Thoracic aorta (tissue), 2 donors: ENCODE data around the gene RNU6-9. TPM values are rescaled to one million over a fixed set of nuclear protein-coding genes. Genes with fewer than 3 reads are reported as not detected.
A peak's percentile ranks its signal among the peaks of the same experiment; 100 is the strongest.

Experiments
- ATAC-seq: fragments of 150-250 bp; one replicate; pipeline ENCODE4 v1.8.0; 2017; ENCODE audit warnings: low read depth; ENCODE audit not compliant: insufficient number of reproducible peaks, low FRiP score
- DNase-seq: peaks from one replicate; pipeline ENCODE4 v3.0.0-alpha.2; 2020; ENCODE audit warnings: low spot score
- H3K27ac ChIP-seq, 2 donors: fragments of 200-600 bp; sonication (generic); 1 replicate in 1 of 2; 2 replicates in 1 of 2; pipeline ENCODE4 v1.5.1; 2016; ENCODE audit warnings: mild to moderate bottlenecking in 2 of 2, moderate library complexity in 2 of 2
- H3K27me3 ChIP-seq: fragments of 200-600 bp; sonication (generic); replicated peaks from 2 replicates; pipeline ENCODE4 v1.6.0; 2016; ENCODE audit warnings: mild to moderate bottlenecking; ENCODE audit not compliant: insufficient read depth
- H3K36me3 ChIP-seq: fragments of 200-600 bp; sonication (generic); one replicate; pipeline ENCODE4 v1.5.1; 2016
- H3K4me1 ChIP-seq, 2 donors: fragments of 200-600 bp; sonication (generic); 1 replicate in 1 of 2; 2 replicates in 1 of 2; pipeline versions ENCODE4 v1.5.1 to v1.6.0; 2016; ENCODE audit warnings: low read depth in 2 of 2, mild to moderate bottlenecking in 1 of 2; ENCODE audit not compliant: control insufficient read depth in 1 of 2
- H3K4me3 ChIP-seq: fragments of 200-600 bp; sonication (generic); 2 replicates; pipeline ENCODE4 v1.5.1; 2016; ENCODE audit warnings: mild to moderate bottlenecking
- H3K9me3 ChIP-seq: fragments of 200-600 bp; sonication (generic); 2 replicates; pipeline ENCODE4 v1.5.1; 2016
- CTCF ChIP-seq: fragments of 200-600 bp; sonication (generic); IDR thresholded peaks from one replicate; pipeline ENCODE4 v1.5.1; 2019; ENCODE audit warnings: antibody characterized with exemption
- total RNA-seq, 2 donors: library from RNA; depleted of rRNA; stranded (reverse); fragments of >200 nt; gene quantifications; one replicate each; pipeline versions ENCODE4 v1.1.0 to v1.2.3, GENCODE V29; 2016

Gene RNU6-9
- total RNA-seq, 2 donors from 2014 or later: not detected

GRCh38 chr19:858284-858683 is 35.0 kb upstream of the RNU6-9 start:
- no peak for ATAC-seq
- Histone ChIP-seq H3K27me3 (peaks cover 7% of the 10 kb centered on the region), H3K4me3 (no peak overlapping the region), H3K27ac (no peak overlapping the region), H3K9me3 (no peaks in the 10 kb centered on the region), H3K4me1 (peaks cover 0 to 5% of the 10 kb centered on the region in 2 donors), H3K36me3 (no peaks in the 10 kb centered on the region)
- no peak for TF ChIP-seq CTCF
- no peak for DNase-seq

- Histone ChIP-seq H3K36me3 (no peaks in the 10 kb centered on the region), H3K27ac (peak within 1 kb of the TSS in 1 of 2 donors; percentile 17), H3K27me3 (peaks cover 7% of the 10 kb centered on the region), H3K4me1 (peaks cover 0 to 11% of the 10 kb centered on the region in 2 donors), H3K9me3 (no peaks in the 10 kb centered on the region), H3K4me3 (peak within 1 kb of the TSS; percentile 50)
- ATAC-seq (no peak), DNase-seq (no peak)
- no peak for TF ChIP-seq CTCF
These were observed 34.1 kb upstream of the RNU6-9 start, which contains the start of gene CFD for GRCh38 chr19:858868-859843. Gene CFD (plus strand): TSS chr19:859664. CDS start chr19:859690, 26 bp downstream.

GRCh38 chr19:861141-861755 is 32.0 kb upstream of the RNU6-9 start:
- Histone ChIP-seq H3K27me3 (peaks cover 7% of the 10 kb centered on the region), H3K27ac (no peak overlapping the region), H3K9me3 (no peaks in the 10 kb centered on the region), H3K36me3 (no peaks in the 10 kb centered on the region), H3K4me1 (peaks cover 0 to 11% of the 10 kb centered on the region in 2 donors), H3K4me3 (no peak overlapping the region)
- ATAC-seq: no peak
- DNase-seq: no peak
- no peak for TF ChIP-seq CTCF

GRCh38 chr19:861756-862580 is 31.3 kb upstream of the RNU6-9 start:
- H3K27ac ChIP-seq: no peak overlapping the region
- peaks cover 0 to 11% of the 10 kb centered on the region in 2 donors for H3K4me1 ChIP-seq
- no peak for TF ChIP-seq CTCF
- no peak overlapping the region for H3K4me3 ChIP-seq
- DNase-seq: no peak
- H3K36me3 ChIP-seq: no peaks in the 10 kb centered on the region
- H3K27me3 ChIP-seq: peaks cover 7% of the 10 kb centered on the region
- no peak for ATAC-seq
- H3K9me3 ChIP-seq: no peaks in the 10 kb centered on the region
